Mesendoderm (in vitro differentiated cells): ENCODE measurements around the gene LSG1.

Experiments used
- DNase-seq: peaks from one replicate; pipeline ENCODE4 v3.0.0; 2013
- H2AK5ac ChIP-seq: 2 replicates; pipeline ENCODE4 v1.6.1; 2013; ENCODE audit warnings: low read length, inconsistent platforms
- H2BK120ac ChIP-seq: 2 replicates; pipeline ENCODE4 v1.6.1; 2013; ENCODE audit warnings: low read depth, mild to moderate bottlenecking, low read length, moderate library complexity, mixed read lengths
- H2BK15ac ChIP-seq: replicated peaks from 2 replicates; pipeline ENCODE4 v1.6.1; 2013; ENCODE audit warnings: low read depth, mild to moderate bottlenecking, moderate library complexity
- H2BK5ac ChIP-seq: 2 replicates; pipeline ENCODE4 v1.6.1; 2013; ENCODE audit warnings: low read length, inconsistent platforms
- H3K18ac ChIP-seq: 2 replicates; pipeline ENCODE4 v1.6.1; 2013; ENCODE audit warnings: mild to moderate bottlenecking, low read length, mixed read lengths
- H3K23ac ChIP-seq: one replicate; pipeline ENCODE4 v1.6.1; 2013; ENCODE audit warnings: low read length
- H3K27ac ChIP-seq: 2 replicates; pipeline ENCODE4 v1.5.1; 2013; ENCODE audit warnings: low read depth, mild to moderate bottlenecking, inconsistent platforms, low read length, moderate library complexity
- H3K27me3 ChIP-seq: 2 replicates; pipeline ENCODE4 v1.6.1; 2013; ENCODE audit warnings: low read length, control low read depth, mild to moderate bottlenecking, inconsistent platforms; ENCODE audit not compliant: insufficient read depth, poor library complexity
- H3K36me3 ChIP-seq: 2 replicates; pipeline ENCODE4 v1.6.1; 2013; ENCODE audit warnings: low read length, inconsistent platforms; ENCODE audit not compliant: control insufficient read depth, insufficient read depth
- H3K4ac ChIP-seq: one replicate; pipeline ENCODE4 v1.6.1; 2013; ENCODE audit warnings: low read depth, mild to moderate bottlenecking, low read length, moderate library complexity
- H3K4me1 ChIP-seq: 2 replicates; pipeline ENCODE4 v1.6.1; 2013; ENCODE audit warnings: low read depth, low read length, inconsistent platforms; ENCODE audit not compliant: control insufficient read depth
- H3K4me2 ChIP-seq: 2 replicates; pipeline ENCODE4 v1.6.1; 2013; ENCODE audit warnings: low read length
- H3K4me3 ChIP-seq: 2 replicates; pipeline ENCODE4 v1.5.1; 2013; ENCODE audit warnings: mild to moderate bottlenecking, low read length
- H3K56ac ChIP-seq: one replicate; pipeline ENCODE4 v1.6.1; 2013; ENCODE audit warnings: low read length
- H3K79me1 ChIP-seq: 2 replicates; pipeline ENCODE4 v1.6.1; 2013; ENCODE audit warnings: low read length, inconsistent platforms
- H3K79me2 ChIP-seq: 2 replicates; pipeline ENCODE4 v1.6.1; 2013; ENCODE audit warnings: mild to moderate bottlenecking, low read length; ENCODE audit not compliant: control insufficient read depth, insufficient read depth
- H3K9ac ChIP-seq: 2 replicates; pipeline ENCODE4 v1.6.1; 2013; ENCODE audit warnings: low read length, inconsistent platforms
- H4K5ac ChIP-seq: one replicate; pipeline ENCODE4 v1.6.1; 2013; ENCODE audit warnings: low read length
- H4K8ac ChIP-seq: one replicate; pipeline ENCODE4 v1.6.1; 2013; ENCODE audit warnings: low read depth, mild to moderate bottlenecking, control low read depth, low read length, moderate library complexity
- WGBS: extraction: QIAGEN DNeasy Blood & Tissue Kit; methylation state at CpG from one replicate; pipeline ENCODE4 v1.1.7; 2013; ENCODE audit warnings: low lambda C conversion rate, missing lambda C conversion rate; ENCODE audit not compliant: insufficient coverage; ENCODE audit errors: extremely low coverage; 5-methylcytosine and 5-hydroxymethylcytosine counted together

Gene LSG1

GRCh38 chr3:194624956-194625355 is 47.0 kb downstream of the LSG1 start:
- H3K9ac ChIP-seq: no peak overlapping the region
- no peaks in the 10 kb centered on the region for H3K36me3 ChIP-seq

GRCh38 chr3:194623449-194624290 is 48.3 kb downstream of the LSG1 start:
- Histone ChIP-seq H2AK5ac (no peak overlapping the region), H4K5ac (no peak overlapping the region), H3K56ac (no peak overlapping the region), H3K9ac (no peak overlapping the region), H3K36me3 (no peaks in the 10 kb centered on the region), H2BK15ac (no peak overlapping the region), H3K18ac (no peak overlapping the region), H3K79me2 (no peaks in the 10 kb centered on the region), H3K27ac (no peak overlapping the region), H2BK5ac (no peak overlapping the region), H3K4me2 (no peak overlapping the region), H3K4ac (no peak overlapping the region), H3K79me1 (no peaks in the 10 kb centered on the region), H2BK120ac (no peak overlapping the region), H3K27me3 (no peaks in the 10 kb centered on the region), H3K4me3 (no peak overlapping the region), H3K4me1 (no peaks in the 10 kb centered on the region), H3K23ac (no peak overlapping the region), H4K8ac (no peak overlapping the region)
- no peak for DNase-seq
- WGBS: no CpG with 5 or more reads among the region's 25 CpGs

More at GRCh38 chr3:194624956-194625355, 47.0 kb downstream of the LSG1 start:
- no peak overlapping the region for H4K5ac ChIP-seq
- H2BK120ac ChIP-seq: no peak overlapping the region
- H2BK5ac ChIP-seq: no peak overlapping the region
- no peak for DNase-seq
- no peak overlapping the region for H3K4me2 ChIP-seq
- no peaks in the 10 kb centered on the region for H3K79me1 ChIP-seq
- no peaks in the 10 kb centered on the region for H3K79me2 ChIP-seq
- H3K23ac ChIP-seq: no peak overlapping the region
- H3K56ac ChIP-seq: no peak overlapping the region
- no peak overlapping the region for H2BK15ac ChIP-seq
- H3K4me3 ChIP-seq: no peak overlapping the region
- no CpG with 5 or more reads among the region's 6 CpGs for WGBS
- H3K4ac ChIP-seq: no peak overlapping the region
- H3K27ac ChIP-seq: no peak overlapping the region
- H4K8ac ChIP-seq: no peak overlapping the region
- no peak overlapping the region for H3K18ac ChIP-seq
- no peak overlapping the region for H2AK5ac ChIP-seq
- no peaks in the 10 kb centered on the region for H3K27me3 ChIP-seq
- no peaks in the 10 kb centered on the region for H3K4me1 ChIP-seq

DNA sequence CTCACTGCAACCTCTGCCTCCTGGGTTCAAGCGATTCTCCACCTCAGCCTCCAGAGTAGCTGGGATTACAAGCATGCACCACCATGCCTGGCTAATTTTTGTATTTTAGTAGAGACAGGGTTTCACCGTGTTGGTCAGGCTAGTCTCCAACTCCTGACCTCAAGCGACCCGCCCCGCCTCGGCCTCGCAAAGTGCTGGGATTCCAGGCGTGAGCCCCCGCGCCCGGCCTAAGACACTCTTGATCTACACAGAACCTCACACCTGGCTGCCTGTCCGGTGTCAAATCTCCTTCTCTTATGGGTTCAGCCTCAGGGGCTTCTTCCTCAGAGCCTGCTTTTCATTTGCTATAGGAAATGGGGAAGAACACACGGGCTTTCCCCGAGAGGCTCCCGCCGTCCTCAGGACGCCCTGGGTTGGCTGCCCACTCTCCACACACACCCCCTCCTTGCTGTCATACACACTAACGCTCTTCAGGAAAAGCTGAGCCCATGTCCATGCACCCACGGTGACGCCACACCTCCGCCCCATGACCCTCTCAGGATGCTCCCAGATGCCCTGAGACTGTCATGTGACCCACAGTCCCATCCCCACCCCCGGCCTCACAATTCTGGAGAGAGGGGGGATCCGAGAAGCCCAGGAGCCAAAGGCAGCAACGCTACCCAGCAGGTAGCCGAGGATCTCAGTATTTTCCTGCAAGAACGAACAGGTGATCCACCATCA is 49.2 kb downstream of the LSG1 start:
- H3K23ac ChIP-seq: no peak overlapping the region
- no CpG with 5 or more reads among the region's 26 CpGs for WGBS

DNA sequence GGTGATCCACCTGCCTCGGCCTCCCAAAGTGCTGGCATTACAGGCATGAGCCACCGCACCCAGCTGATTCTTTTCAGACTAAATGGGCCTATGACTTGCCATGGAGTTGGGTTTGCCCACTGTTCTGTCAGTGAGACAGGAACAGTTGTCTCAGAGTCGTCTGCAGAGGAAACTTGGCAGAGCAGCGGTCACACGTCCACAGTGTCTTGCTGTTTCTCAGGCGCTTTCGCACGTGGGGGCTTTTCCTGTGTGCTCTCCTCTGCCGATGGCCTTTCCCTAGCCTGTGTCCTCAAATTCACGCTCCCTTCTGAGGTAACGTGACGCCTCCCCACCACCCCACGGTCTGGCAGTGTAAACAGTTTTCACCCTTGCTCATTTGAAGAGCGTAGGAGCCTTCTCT is 50.0 kb downstream of the LSG1 start:
- Histone ChIP-seq H3K56ac (no peak overlapping the region), H3K4me3 (no peak overlapping the region), H3K4me1 (no peaks in the 10 kb centered on the region), H4K8ac (no peak overlapping the region), H3K27ac (no peak overlapping the region), H3K79me2 (no peaks in the 10 kb centered on the region), H2BK5ac (no peak overlapping the region), H3K4me2 (no peak overlapping the region), H3K23ac (no peak overlapping the region), H4K5ac (no peak overlapping the region), H3K18ac (no peak overlapping the region), H3K9ac (no peak overlapping the region), H3K36me3 (no peaks in the 10 kb centered on the region), H2AK5ac (no peak overlapping the region), H2BK120ac (no peak overlapping the region), H3K27me3 (no peaks in the 10 kb centered on the region), H2BK15ac (no peak overlapping the region), H3K79me1 (no peaks in the 10 kb centered on the region), H3K4ac (no peak overlapping the region)
- DNase-seq: no peak
- no CpG with 5 or more reads among the region's 14 CpGs for WGBS

More for the DNA sequence above, 49.2 kb downstream of the LSG1 start:
- Histone ChIP-seq H3K9ac (no peak overlapping the region), H3K4ac (no peak overlapping the region), H2BK15ac (no peak overlapping the region), H2AK5ac (no peak overlapping the region), H3K56ac (no peak overlapping the region), H3K79me1 (no peaks in the 10 kb centered on the region), H3K4me3 (no peak overlapping the region), H3K4me1 (no peaks in the 10 kb centered on the region), H3K4me2 (no peak overlapping the region), H3K79me2 (no peaks in the 10 kb centered on the region), H4K5ac (no peak overlapping the region), H3K18ac (no peak overlapping the region), H2BK120ac (no peak overlapping the region), H4K8ac (no peak overlapping the region), H2BK5ac (no peak overlapping the region), H3K27me3 (no peaks in the 10 kb centered on the region), H3K27ac (no peak overlapping the region), H3K36me3 (no peaks in the 10 kb centered on the region)
- no peak for DNase-seq

GRCh38 chr3:194620196-194620595 is 51.8 kb downstream of the LSG1 start:
- Histone ChIP-seq H3K27me3 (no peaks in the 10 kb centered on the region), H3K56ac (no peak overlapping the region)
- no CpG with 5 or more reads among the region's 7 CpGs for WGBS

More at GRCh38 chr3:194620196-194620595, 51.8 kb downstream of the LSG1 start:
- H3K4me1 ChIP-seq: no peaks in the 10 kb centered on the region
- H3K79me1 ChIP-seq: no peaks in the 10 kb centered on the region
- H3K27ac ChIP-seq: no peak overlapping the region
- H4K5ac ChIP-seq: no peak overlapping the region
- H3K18ac ChIP-seq: no peak overlapping the region
- H2BK5ac ChIP-seq: no peak overlapping the region
- H3K4me2 ChIP-seq: no peak overlapping the region
- H3K36me3 ChIP-seq: no peaks in the 10 kb centered on the region
- no peak overlapping the region for H3K4ac ChIP-seq
- H3K79me2 ChIP-seq: no peaks in the 10 kb centered on the region
- DNase-seq: no peak
- H4K8ac ChIP-seq: no peak overlapping the region
- H2AK5ac ChIP-seq: no peak overlapping the region
- no peak overlapping the region for H3K23ac ChIP-seq
- no peak overlapping the region for H3K9ac ChIP-seq
- no peak overlapping the region for H2BK120ac ChIP-seq
- no peak overlapping the region for H2BK15ac ChIP-seq
- H3K4me3 ChIP-seq: no peak overlapping the region
